ENCODE results near the gene EBF3.

The EBF3 gene

DNA sequence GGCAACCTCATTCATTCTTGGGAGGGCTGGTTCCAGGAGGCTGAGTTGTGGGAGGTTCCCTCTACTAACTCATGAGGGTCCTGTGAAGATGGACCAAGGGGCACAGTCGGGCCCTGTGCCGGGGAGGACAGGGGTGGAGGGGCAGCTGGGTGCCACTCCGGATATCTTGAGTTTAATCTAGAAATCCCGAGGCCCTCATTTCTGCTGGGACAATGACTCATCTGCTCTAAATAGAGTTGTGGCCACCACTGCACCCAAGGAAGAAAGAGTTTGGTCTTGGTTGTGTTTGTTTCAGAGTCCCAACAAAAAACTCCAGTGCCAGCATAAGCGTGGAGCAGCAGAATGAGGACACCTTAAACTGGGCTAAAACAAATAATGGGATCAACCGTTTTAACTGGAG, 82.4 kb downstream of the EBF3 start:
- TF ChIP-seq, protein P1, sequence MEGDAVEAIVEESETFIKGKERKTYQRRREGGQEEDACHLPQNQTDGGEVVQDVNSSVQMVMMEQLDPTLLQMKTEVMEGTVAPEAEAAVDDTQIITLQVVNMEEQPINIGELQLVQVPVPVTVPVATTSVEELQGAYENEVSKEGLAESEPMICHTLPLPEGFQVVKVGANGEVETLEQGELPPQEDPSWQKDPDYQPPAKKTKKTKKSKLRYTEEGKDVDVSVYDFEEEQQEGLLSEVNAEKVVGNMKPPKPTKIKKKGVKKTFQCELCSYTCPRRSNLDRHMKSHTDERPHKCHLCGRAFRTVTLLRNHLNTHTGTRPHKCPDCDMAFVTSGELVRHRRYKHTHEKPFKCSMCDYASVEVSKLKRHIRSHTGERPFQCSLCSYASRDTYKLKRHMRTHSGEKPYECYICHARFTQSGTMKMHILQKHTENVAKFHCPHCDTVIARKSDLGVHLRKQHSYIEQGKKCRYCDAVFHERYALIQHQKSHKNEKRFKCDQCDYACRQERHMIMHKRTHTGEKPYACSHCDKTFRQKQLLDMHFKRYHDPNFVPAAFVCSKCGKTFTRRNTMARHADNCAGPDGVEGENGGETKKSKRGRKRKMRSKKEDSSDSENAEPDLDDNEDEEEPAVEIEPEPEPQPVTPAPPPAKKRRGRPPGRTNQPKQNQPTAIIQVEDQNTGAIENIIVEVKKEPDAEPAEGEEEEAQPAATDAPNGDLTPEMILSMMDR (IDR thresholded peaks at IDR 0.05; ENCODE audit: insufficient read depth, missing control alignments), result no peak
- DNase-seq (ENCODE audit: insufficient read length, low spot score), result no peak
- no peak for FAIRE-seq

- TF ChIP-seq, protein P1 (IDR thresholded peaks at IDR 0.05; ENCODE audit: insufficient read depth, missing control alignments), result no peak
- DNase-seq (ENCODE audit: insufficient read length, low spot score), result no peak
- FAIRE-seq, result no peak
Observed at GRCh38 chr10:129880191-129880870, 83.7 kb downstream of the EBF3 start.

GRCh38 chr10:129879655-129880054, 84.4 kb downstream of the EBF3 start:
- FAIRE-seq (no peak), DNase-seq (ENCODE audit: insufficient read length, low spot score) (no peak)
- TF ChIP-seq, protein P1 (IDR thresholded peaks at IDR 0.05; ENCODE audit: insufficient read depth, missing control alignments), result no peak

DNA sequence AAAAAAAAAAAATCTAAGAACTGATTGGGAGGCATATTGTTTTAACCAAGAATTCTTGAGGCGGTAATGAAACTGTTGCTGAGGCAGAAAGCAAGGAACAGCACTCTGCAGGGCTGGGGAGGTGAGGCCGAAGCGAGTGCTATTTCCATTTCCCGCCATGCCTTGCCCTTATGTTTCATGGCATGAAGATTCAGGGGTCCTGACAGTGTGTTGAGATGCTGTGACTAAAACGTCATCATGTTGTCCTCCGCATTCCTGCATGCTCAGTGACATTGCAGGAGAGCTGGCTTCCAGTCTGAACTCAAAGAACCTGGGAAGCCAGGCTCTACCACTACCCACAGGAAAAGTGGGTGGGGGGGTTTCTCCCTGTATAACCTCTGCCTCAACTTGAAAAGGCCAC, 85.2 kb downstream of the EBF3 start:
- TF ChIP-seq, protein P1 (IDR thresholded peaks at IDR 0.05; ENCODE audit: insufficient read depth, missing control alignments), result no peak
- DNase-seq (ENCODE audit: insufficient read length, low spot score), result no peak
- FAIRE-seq, result no peak

GRCh38 chr10:129877773-129878371, 86.2 kb downstream of the EBF3 start:
- TF ChIP-seq, protein P1 (IDR thresholded peaks at IDR 0.05; ENCODE audit: insufficient read depth, missing control alignments), result peak; percentile 45
- FAIRE-seq (no peak), DNase-seq (ENCODE audit: insufficient read length, low spot score) (no peak)

DNA sequence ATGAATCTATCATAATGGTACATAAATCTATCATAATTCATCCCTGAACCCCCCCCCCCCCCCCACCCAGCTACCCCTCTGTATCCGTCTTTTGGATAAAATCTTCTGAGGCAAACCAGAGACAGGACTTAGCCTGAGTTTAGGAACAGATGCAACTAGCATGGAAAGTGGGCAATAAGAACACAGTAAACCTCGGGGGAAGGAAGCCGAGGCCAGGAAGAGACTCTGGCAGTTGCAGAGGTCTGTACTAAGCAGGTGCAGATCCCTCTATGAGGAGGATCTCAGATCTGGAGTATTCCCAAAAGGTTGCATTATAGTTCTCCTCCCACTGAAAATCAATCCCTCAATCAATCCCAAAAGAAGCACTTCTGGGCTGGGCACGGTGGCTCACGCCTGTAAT, 87.2 kb downstream of the EBF3 start:
- DNase-seq (ENCODE audit: insufficient read length, low spot score), result no peak
- no peak for FAIRE-seq
- TF ChIP-seq, protein P1 (IDR thresholded peaks at IDR 0.05; ENCODE audit: insufficient read depth, missing control alignments), result no peak

Measured in D721Med (cell line).